ENCODE measurements around the gene CACNA1G. TPM values are rescaled to one million over a fixed set of nuclear protein-coding genes. Genes with fewer than 3 reads are reported as not detected.

The CACNA1G gene
- total and polyA plus RNA-seq, 9 of the 15 experiments (the other 6 are each of a cell fraction or from before 2014, with no cell fraction given) = 0.01 TPM; not detected in 8

GRCh38 chr17:50668025-50668837, 107.7 kb downstream of the CACNA1G start:
- FAIRE-seq = no peak
- Histone ChIP-seq H3K27me3 (ENCODE audit: control insufficient read depth in 2 of 2, insufficient read depth in 2 of 2, low read length in 2 of 2) (peaks cover 0 to 4% of the 10 kb centered on the region in 2 experiments; a peak in 1 of 5 replicates), H3K9me3 (replicated peaks; ENCODE audit: control insufficient read depth, insufficient read depth, low read depth, low read length) (no peaks in the 10 kb centered on the region), H3K4me3 (no peak overlapping the region), H4K20me1 (replicated peaks; ENCODE audit: control insufficient read depth, insufficient read depth, low read length) (no peaks in the 10 kb centered on the region), H3K9me1 (ENCODE audit: control insufficient read depth, insufficient read depth, low read length) (no peaks in the 10 kb centered on the region), H3K79me2 (ENCODE audit: control insufficient read depth, insufficient read depth, low read length) (no peaks in the 10 kb centered on the region), H3K36me3 (ENCODE audit: control insufficient read depth, insufficient read depth, low read length) (no peaks in the 10 kb centered on the region), H3K9ac (ENCODE audit: insufficient read depth in 1 of 2, low read depth in 2 of 2, low read length in 2 of 2) (peak overlapping the region in 1 of 2 experiments; percentile 13; a peak in 1 of 4 replicates), H3K4me1 (replicated peaks in 1 of 2; ENCODE audit: control insufficient read depth in 2 of 2, insufficient read depth in 2 of 2, low read length in 2 of 2) (peaks cover 19 to 22% of the 10 kb centered on the region in 2 experiments), H3K4me2 (ENCODE audit: insufficient read depth, low read length) (no peak overlapping the region), H2AFZ (ENCODE audit: low read depth, low read length) (peak overlapping the region; percentile 44; the same call in 1 of the 2 replicates), H3K27ac (ENCODE audit: extremely low read depth, low read depth, low read length) (no peak overlapping the region)
- no peak for DNase-seq (ENCODE audit: extremely low read depth in 1 of 4, low spot score in 3 of 4)
- ChIA-PET CTCF (ENCODE audit: low intra/inter-chr PET ratio) (no interaction called here), POLR2A (interaction anchor here (0.6 kb wide), 1 partner anchor 40 kb away, joined by 3 read pairs; no protein-coding TSS in a partner anchor)
- no peak for ATAC-seq
- 31% methylated on average over 8 of the region's 8 CpGs for WGBS (ENCODE audit: insufficient coverage, low coverage, missing lambda C conversion rate)
- no TSS peak for BruUV-seq (replicated peaks)
- intact Hi-C loops (cut with micrococcal nuclease) (no loop called here), in situ Hi-C loops (cut with MboI) (no loop called here)
- TF ChIP-seq ILF3 (IDR thresholded peaks at IDR 0.05; ENCODE audit: borderline replicate concordance) = no peak
- TF ChIP-seq NR2C2 (CRISPR knock-in tag; IDR thresholded peaks at IDR 0.05) = no peak
- TF ChIP-seq NR2C2 (tag; IDR thresholded peaks at IDR 0.05) = peak; percentile 31; the same call in 1 of the 2 replicates
- TF ChIP-seq NR2C1 (IDR thresholded peaks at IDR 0.05) = peak; percentile 71
- peak; percentile 66 for TF ChIP-seq NR2C1 (tag; IDR thresholded peaks at IDR 0.05)
- TF ChIP-seq ESRRA (IDR thresholded peaks at IDR 0.05; ENCODE audit: borderline replicate concordance, low read depth) = 0 out of 2 replicates have a peak, but pooled peaks have one; percentile 55
- TF ChIP-seq ILK (tag; IDR thresholded peaks at IDR 0.05; ENCODE audit: borderline replicate concordance, low read depth) = no peak
- TF ChIP-seq ATF3 (IDR thresholded peaks at IDR 0.05) = peak; percentile 56
- TF ChIP-seq ATF3 (CRISPR knock-in tag; conservative IDR thresholded peaks at IDR 0.05) = no peak
- 0 out of 2 replicates have a peak, but pooled peaks have one; percentile 31 for TF ChIP-seq ZBTB7A (IDR thresholded peaks at IDR 0.05; ENCODE audit: borderline replicate concordance, control insufficient read depth, low read depth, low read length)
- TF ChIP-seq NONO (IDR thresholded peaks at IDR 0.05; ENCODE audit: low read depth in 2 of 2, low read length in 1 of 2) = no peak
- 0 out of 4 replicates have a peak, but pooled peaks of 1 of the 2 experiments have one; percentile 24 for TF ChIP-seq TRIM24 (IDR thresholded peaks at IDR 0.05)
